HG03175 (cell line): ENCODE data around the gene ARMC3.
"Not testable (repeated sequence)": the region's sequence is repeated elsewhere in the genome, so short reads cannot be mapped to it uniquely, and the experiment has no call there.

Experiments
- ATAC-seq: cut with Tn5 transposase; IDR thresholded peaks from one replicate; pipeline ENCODE4 v1.9.1; 2021; ENCODE audit warnings: mild to moderate bottlenecking, moderate library complexity; ENCODE audit not compliant: unreplicated experiment

ARMC3 gene, protein sequence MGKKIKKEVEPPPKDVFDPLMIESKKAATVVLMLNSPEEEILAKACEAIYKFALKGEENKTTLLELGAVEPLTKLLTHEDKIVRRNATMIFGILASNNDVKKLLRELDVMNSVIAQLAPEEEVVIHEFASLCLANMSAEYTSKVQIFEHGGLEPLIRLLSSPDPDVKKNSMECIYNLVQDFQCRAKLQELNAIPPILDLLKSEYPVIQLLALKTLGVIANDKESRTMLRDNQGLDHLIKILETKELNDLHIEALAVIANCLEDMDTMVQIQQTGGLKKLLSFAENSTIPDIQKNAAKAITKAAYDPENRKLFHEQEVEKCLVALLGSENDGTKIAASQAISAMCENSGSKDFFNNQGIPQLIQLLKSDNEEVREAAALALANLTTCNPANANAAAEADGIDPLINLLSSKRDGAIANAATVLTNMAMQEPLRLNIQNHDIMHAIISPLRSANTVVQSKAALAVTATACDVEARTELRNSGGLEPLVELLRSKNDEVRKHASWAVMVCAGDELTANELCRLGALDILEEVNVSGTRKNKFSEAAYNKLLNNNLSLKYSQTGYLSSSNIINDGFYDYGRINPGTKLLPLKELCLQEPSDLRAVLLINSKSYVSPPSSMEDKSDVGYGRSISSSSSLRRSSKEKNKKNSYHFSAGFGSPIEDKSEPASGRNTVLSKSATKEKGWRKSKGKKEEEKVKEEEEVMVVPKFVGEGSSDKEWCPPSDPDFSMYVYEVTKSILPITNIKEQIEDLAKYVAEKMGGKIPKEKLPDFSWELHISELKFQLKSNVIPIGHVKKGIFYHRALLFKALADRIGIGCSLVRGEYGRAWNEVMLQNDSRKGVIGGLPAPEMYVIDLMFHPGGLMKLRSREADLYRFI

DNA sequence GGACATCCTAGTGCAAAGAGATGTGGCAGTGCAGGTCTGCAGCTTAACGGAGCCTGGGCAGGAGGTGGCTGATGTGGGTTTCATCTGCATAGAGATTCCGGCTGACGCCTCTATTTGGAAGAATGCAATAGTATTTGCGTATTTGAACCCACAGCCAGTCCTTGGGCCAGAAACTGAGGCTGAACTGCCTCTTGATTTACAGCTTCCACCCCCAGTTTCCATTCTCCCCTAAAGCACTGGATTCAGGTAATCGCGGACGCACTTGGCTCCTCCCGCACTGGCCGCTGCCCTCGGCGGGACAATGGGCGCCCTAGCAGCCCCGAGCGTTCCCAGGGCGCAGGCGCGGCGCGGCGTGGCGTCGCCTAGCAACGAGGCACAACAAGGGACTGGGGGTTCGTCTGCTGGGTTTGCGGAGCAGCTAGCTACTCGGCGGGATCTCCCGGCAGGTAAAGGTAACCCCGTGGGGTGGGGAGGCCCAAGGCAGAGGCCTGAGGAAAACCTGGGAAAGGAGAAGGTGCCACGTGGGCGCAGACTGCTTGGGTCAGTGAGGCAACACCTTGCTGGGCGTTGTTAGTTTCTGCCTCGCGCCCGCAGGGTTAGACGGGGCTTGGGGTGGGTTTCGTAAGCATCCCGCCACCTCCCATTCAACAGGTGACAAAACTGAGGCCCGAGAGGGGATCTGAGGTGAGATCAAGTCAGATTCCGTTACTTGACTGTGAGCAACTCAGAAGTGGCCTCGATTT lies at the start of gene ARMC3:
TSS of gene ARMC3 (plus strand) at position 393 of the 743 bp plus-strand sequence. CDS start 3,944 bp downstream, outside the sequence.
- peak; percentile 91 for ATAC-seq

DNA sequence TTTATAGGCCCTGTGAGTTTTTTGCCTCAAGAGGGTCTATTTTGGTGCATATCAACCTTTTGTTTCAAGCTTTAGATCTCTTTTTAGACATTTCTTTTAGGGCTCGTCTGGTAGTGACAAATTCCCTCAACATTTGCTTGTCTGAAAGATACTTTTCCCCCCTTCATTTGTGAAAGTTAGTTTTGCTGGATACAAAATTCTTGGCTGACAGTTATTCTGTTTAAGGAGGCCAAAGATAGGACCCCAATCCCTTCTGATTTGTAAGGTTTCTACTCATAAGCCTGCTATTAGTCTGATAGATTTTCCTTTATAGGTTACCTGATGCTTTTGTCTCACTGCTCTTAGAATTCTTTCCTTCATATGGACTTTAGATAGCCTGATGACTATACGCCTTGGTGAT lies 36.1 kb upstream of the ARMC3 start:
- no peak for ATAC-seq

DNA sequence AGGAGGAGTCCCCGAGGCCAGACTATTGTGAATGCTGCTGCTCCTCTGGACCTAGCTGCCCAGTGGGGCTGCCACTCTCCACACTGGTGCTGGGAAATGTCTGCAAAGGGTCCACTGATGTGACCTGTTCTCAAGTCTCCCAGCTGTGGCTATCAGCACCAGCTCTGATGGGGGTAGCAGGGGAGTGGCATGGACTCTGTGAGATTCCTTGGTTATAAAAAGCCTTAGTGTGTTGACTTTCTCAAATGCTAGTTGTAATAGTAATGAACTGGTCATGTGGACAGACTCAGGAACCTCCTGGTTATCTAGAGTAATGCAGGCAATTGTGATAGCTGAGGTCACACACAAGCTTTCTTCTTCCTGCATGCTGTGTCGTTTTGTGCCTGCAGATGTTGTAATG lies 34.1 kb upstream of the ARMC3 start:
- no peak for ATAC-seq

DNA sequence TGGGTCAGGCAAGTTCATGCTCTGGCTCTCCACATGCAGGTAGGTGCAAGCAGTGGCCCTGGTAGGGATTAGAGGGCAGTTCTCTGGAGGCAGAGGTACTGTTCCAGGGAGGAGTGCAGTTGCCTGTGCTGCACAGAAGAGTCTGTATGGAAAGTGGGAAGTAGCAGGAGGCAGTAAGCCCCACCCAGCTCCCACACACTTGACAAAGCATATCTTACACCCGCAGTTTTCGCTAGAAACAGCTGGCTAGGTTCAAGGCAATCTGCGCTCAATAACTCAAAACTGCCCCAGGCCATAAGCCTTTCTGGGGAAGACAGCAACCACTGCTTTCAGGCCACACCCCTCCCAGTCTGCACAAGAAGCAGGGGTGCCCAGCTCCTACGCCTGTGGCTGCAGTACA lies 33.1 kb upstream of the ARMC3 start:
- ATAC-seq: no peak

DNA sequence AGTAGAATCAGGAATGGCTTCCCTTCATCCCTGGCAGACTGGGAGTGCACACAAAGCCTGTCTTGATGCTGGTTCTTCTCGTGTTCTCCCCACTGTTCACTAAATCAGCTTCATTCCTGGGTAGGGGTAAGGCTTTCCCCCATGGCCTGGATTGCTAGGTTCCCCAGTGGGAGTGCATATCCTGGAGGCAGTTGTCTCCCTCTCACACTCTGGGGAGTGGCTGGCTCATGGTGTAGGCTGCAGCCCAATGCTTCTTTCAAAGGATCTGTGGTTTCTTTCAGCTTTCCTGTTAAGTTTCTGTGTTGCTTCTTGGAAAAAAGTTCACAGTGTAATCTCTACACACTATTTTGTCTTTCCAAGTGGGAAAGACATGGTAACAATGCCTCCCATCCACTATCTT lies 32.6 kb upstream of the ARMC3 start:
- no peak for ATAC-seq

- ATAC-seq: no peak
Observed at GRCh38 chr10:22897371-22897770, 30.5 kb upstream of the ARMC3 start.

- no peak for ATAC-seq
Observed at GRCh38 chr10:22899307-22899706, 28.5 kb upstream of the ARMC3 start.

GRCh38 chr10:22899775-22900174 lies 28.1 kb upstream of the ARMC3 start:
- ATAC-seq: no peak

GRCh38 chr10:22900841-22901601 lies 26.8 kb upstream of the ARMC3 start:
- ATAC-seq: no peak

DNA sequence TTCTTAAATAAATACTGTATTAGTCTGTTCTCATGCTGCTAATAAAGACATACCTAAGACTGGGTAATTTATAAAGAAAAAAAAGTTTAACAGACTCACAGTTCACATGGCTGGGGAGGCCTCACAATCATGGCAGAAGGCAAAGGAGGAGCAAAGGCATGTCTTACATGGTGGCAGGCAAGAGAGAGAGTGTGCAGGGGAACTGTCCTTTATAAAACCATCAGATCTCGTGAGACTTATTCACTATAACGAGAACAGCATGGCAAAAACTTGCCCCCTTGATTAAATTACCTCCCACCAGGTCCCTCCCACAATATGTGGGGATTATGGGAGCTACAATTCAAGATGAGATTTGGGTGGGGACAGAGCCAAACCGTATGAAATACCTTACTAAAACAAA lies 25.7 kb upstream of the ARMC3 start:
- not testable (repeated sequence) for ATAC-seq

- no peak for ATAC-seq
Observed at GRCh38 chr10:22903694-22904093, 24.2 kb upstream of the ARMC3 start.

GRCh38 chr10:22906767-22907166 lies 21.1 kb upstream of the ARMC3 start:
- no peak for ATAC-seq

GRCh38 chr10:22908837-22909236 lies 19.0 kb upstream of the ARMC3 start:
- no peak for ATAC-seq

GRCh38 chr10:22909673-22910072 lies 18.2 kb upstream of the ARMC3 start:
- ATAC-seq: not testable (repeated sequence)

DNA sequence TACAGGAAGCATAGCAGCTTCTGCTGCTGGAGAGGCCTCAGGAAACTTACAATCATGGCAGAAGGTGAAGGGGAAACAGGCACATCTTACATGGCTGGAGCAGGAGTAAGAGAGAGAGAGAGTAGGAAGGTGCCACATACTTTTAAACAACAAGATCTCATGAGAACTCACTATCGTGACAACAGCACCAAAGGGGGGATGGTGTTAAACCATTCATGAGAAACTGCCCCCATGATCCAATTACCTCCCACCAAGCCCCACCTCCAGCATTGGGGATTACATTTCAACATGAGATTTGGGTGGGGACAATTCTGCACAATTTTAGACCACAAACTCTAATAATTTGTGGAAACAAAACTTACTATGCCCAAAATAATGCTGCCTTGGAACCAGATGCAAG lies 16.8 kb upstream of the ARMC3 start:
- no peak for ATAC-seq

GRCh38 chr10:22911889-22912762 lies 15.7 kb upstream of the ARMC3 start:
- no peak for ATAC-seq

- no peak for ATAC-seq
Observed at GRCh38 chr10:22912763-22913384, 15.0 kb upstream of the ARMC3 start.

- no peak for ATAC-seq
Observed at GRCh38 chr10:22913474-22914092, 14.3 kb upstream of the ARMC3 start.

DNA sequence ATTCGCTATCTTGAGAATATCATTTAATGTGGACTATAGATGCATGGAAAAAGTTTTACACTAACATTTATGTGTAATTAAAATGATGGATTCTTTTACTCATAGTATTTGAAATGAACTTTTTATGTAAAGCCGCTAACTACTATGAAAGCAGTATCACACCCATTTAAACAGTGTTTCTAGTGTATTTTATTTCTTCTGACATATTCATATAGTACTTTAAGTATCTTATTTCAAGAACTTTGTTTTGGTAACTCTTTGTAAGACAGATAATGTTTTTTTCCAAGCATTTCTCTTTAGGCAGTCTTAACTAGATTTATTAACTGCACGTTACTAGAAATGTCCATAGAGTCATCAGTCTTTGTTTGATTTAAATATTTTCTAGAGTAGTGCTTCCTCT lies 12.5 kb upstream of the ARMC3 start:
- no peak for ATAC-seq
